Measurements from ENCODE around the gene ADCY1.

- no peak for TF ChIP-seq CTCF (IDR thresholded peaks at IDR 0.05)
- TF ChIP-seq POLR2A (IDR thresholded peaks at IDR 0.05): no peak
Measured at GRCh38 chr7:45564485-45564884, 9.7 kb upstream of the ADCY1 start.

All from esophagus squamous epithelium (tissue), 4 donors.